ENCODE results near the gene GPR61. TPM values are rescaled to one million over a fixed set of nuclear protein-coding genes. Genes with fewer than 3 reads are reported as not detected.

The GPR61 gene
- polyA plus RNA-seq, 3 donors = 0.87 to 1.2 (median 1.1) TPM

GRCh38 chr1:109532365-109533136 lies 7.1 kb upstream of the GPR61 start:
- DNase-seq (ENCODE audit: low read depth in 3 of 3, low spot score in 2 of 3) = peak in 1 of 3 donors; percentile 63

- DNase-seq (ENCODE audit: low read depth in 3 of 3, low spot score in 2 of 3) = no peak
Measured at GRCh38 chr1:109534307-109534858, 5.3 kb upstream of the GPR61 start.

DNA sequence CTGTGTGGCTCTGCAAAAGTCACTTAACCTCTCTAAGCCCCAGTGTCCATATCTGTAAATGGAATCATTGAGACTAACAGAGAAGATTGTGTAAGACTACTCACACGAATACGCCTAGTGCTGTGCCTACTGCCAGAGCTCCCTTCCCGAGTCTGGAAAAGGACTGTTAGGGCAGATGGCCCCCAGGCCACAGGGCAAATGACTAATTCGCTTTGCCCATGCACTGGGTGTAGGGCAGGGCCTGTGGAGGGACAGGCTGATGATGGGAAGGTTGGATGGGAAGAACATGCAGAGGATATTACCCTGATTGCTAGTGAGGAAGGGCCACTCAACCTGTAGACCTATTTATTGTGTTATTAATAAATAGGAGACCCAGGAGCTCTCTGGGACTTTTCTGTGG lies 4.2 kb upstream of the GPR61 start:
- DNase-seq (ENCODE audit: low read depth in 3 of 3, low spot score in 2 of 3) = no peak

DNA sequence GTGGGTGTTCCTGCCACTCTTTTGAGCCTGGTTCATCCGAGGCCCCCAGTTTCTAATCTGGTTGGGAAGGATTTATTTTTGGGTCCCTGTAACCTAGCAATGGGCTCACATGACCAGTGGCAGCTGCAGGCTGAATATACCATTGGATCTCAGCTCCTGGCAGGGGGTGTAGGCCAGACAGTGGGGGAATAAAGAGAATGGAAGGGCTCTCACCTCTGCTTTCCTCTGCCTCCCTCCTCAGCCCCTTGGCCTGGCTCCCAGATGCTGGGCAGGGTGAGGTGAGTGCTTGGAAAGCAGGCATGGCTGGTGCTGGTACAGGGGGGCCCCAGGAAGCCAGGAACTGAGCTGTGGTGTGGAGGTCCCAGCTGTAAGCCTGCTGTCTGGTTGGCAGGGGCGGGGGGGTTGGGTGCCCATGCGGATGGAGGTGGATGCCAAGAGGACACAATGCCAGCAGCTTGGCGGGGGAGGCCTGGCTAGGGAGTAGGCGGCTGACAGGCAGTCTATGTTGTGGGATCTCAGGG lies 3.6 kb upstream of the GPR61 start:
- DNase-seq (ENCODE audit: low read depth in 3 of 3, low spot score in 2 of 3) = no peak

DNA sequence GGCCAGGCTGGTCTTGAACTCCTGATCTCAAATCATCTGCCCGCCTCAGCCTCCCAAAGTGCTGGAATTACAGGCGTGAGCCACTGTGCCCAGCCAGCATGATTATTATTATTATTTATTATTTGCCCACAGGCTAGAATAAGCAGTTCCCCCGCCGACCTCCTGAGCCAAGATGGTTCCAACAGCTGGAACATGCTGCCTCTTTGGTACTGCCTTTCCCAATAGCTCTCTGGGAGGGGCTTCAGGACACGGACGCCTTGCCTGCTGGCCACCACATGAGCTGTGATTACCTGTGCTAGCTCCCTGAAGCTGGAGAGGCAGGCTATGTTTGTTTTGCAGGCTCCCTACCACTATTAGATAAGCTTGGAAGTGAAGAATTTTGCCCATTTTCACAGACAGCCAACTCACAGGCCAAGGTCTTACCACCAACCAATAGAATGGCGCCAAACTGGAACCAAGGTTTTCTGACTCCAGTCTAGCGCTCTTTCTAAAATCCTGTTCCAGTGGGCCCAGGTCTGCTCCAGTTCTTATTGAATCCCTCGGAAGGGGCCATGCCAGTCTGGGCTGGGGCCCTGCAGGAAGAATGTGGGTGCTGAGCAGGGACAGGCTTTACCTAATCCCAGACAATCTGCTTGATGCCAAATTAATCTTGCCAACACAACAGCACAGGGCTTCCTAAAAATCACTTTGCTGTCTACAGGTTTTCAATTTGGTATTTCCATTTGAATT lies 2.1 kb upstream of the GPR61 start:
- no peak for DNase-seq (ENCODE audit: low read depth in 3 of 3, low spot score in 2 of 3)

DNA sequence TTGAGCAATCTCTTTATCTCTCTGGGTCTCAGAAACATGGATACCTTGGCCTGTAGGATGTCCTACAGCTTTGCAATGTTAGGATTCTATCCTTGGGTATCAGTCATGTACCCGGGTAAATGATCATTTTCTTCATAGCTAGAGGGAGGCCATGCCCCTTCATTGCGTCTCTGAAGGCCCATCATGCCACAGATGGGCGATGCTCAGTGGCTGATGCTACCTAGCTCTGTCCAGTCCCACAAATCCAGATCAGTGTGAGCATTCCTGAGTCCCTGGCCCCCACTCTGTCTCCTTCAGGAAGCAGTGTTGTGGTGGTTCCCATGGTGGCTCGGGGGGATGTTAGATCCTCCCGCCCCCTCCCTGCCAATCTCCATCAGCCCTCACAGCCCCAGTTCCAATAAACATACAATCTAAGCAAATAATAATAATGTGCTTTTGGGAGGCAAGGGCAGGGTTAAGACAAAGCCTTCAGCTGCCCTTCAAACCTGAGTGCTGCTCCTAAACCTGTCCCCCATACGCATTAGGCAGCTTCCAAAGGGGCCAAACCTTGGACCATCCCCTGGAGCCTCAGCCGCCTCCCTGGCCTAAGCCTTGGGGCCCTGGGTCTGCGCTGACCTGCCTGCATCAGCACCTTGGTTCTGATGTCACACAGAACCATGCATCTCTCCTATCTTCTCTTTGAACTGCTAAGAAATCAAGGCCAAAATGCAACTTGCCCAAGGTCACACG lies 681 bp upstream of the GPR61 start:
- DNase-seq (ENCODE audit: low read depth in 3 of 3, low spot score in 2 of 3) = no peak

DNA sequence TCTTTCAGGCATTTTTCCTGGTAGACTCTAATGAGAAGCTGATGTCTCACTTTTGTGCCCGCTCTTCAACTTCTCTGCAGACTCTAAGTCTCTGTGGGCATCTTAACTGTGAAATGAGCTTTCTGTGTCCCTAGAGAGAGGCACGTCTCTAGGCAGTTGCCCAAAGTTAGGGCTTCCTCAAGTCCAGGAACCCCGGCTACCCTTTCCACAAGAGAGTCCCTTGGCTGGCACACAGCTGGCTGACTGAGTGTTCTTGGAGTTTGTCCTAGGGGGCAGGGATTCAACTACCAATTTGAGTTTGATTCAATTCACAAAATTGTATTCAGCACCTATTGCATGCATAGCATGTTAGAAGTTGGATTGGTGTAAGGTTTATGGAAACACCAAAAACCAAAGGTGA lies 1.4 kb downstream of the GPR61 start:
- DNase-seq (ENCODE audit: low read depth in 3 of 3, low spot score in 2 of 3) = no peak

GRCh38 chr1:109542657-109543056 lies 3.0 kb downstream of the GPR61 start:
- no peak for DNase-seq (ENCODE audit: low read depth in 3 of 3, low spot score in 2 of 3)

GRCh38 chr1:109543283-109543987 lies 3.8 kb downstream of the GPR61 start:
- DNase-seq (ENCODE audit: low read depth in 3 of 3, low spot score in 2 of 3) = no peak

DNA sequence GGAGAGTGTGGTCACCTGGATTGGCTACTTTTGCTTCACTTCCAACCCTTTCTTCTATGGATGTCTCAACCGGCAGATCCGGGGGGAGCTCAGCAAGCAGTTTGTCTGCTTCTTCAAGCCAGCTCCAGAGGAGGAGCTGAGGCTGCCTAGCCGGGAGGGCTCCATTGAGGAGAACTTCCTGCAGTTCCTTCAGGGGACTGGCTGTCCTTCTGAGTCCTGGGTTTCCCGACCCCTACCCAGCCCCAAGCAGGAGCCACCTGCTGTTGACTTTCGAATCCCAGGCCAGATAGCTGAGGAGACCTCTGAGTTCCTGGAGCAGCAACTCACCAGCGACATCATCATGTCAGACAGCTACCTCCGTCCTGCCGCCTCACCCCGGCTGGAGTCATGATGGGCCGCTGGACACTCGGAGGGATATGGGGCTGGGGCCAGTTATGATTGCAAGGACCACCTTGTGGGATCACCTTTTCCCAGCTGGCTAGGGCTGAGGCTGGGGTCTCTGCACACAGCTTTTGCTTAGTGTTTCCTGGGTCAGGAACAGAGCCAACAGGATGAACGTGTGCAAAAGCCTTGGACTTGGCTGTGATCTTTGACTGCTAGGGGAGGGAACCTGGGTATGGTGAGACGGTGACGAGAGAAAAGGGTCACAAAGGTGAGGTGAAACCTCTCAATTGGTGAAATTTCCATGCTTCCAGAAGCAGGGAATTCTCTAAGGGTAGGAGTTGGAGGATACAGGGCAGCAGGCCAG lies 4.5 kb downstream of the GPR61 start:
- DNase-seq (ENCODE audit: low read depth in 3 of 3, low spot score in 2 of 3) = no peak

GRCh38 chr1:109546311-109547109 lies 6.8 kb downstream of the GPR61 start:
- peak in 2 of 3 donors; percentile 84 to 85 for DNase-seq (ENCODE audit: low read depth in 3 of 3, low spot score in 2 of 3)

DNA sequence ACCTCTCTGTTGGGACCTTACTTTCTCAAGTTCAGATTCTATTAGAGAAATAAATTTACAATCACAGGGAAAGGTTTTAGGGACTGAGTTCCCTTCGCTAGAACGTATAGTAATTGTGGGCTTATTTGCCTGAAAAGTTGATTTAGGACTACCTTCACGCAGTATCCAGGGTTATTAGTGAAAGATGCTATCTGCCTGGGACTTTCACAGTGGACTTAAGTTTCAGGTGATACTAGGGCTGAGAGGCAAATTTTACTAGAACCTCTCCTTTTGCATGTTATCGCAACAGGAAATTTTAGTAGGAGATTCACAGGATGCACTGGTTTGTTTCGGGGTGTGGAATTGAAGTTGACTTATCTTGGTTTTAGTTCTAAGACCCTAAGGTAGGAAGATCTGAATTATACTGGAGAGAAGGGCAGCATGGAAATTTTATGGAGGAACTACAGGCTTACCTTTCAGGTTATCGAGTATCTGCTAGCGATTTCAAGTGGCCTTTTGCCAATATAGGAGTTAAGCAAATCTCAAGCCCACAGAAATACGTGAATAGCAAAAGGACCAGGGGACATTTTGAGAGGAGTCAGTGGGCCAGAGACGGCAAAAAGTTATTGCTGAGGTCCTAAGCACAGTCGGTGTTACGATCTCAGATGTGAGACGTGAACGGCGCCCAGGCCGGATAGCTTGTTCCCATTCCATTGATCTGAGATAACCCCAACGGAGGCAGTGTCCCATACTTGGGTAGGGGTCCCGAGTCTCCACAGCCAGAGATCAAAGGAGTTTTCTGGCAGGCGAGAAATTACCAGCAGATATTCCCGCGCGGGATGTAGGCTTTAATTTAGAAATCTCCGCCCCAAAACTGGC lies 8.0 kb downstream of the GPR61 start:
- no peak for DNase-seq (ENCODE audit: low read depth in 3 of 3, low spot score in 2 of 3)

GRCh38 chr1:109548321-109549267 lies 8.9 kb downstream of the GPR61 start, which contains the start of gene GNAI3:
Gene GNAI3, plus strand, starts transcription at chr1:109548615. Its CDS starts 106 bp downstream, at chr1:109548721.
- peak; percentile 89 to 92 (median 90) for DNase-seq (ENCODE audit: low read depth in 3 of 3, low spot score in 2 of 3)

DNA sequence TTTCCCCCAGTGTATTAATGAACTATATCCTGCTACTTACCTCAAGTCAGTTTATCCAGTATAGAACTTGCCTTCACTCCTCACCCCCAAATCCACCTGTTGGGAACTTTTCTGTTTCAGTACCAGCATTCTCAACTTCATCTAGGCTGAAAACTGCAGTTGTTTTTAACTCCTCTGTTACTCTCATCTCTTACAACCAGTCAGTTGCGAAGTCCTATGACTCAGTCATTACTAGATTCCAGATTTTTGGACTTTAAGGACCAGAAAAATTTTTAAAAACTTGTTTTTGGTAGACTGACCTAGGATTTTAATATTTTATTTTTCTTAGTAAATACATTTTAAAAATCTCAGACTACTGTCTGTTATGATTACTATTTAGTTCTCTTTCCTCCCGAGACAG lies 16.9 kb downstream of the GPR61 start:
- no peak for DNase-seq (ENCODE audit: low read depth in 3 of 3, low spot score in 2 of 3)

GRCh38 chr1:109557520-109557919 lies 17.8 kb downstream of the GPR61 start:
- no peak for DNase-seq (ENCODE audit: low read depth in 3 of 3, low spot score in 2 of 3)

- DNase-seq (ENCODE audit: low read depth in 3 of 3, low spot score in 2 of 3) = no peak
Measured at GRCh38 chr1:109559995-109560394, 20.3 kb downstream of the GPR61 start.

All from right renal cortex interstitium (tissue), 3 donors.